DOHH2 (cell line): ENCODE measurements around the gene P3H4.

Experiments
- H3F3A ChIP-seq: fragments of 200-600 bp; sonication (generic), shearing (Covaris generic); 2 replicates; pipeline ENCODE4 v1.6.0; 2016; ENCODE audit warnings: antibody characterized with exemption, mild to moderate bottlenecking; ENCODE audit not compliant: control insufficient read depth, insufficient read depth
- H3K27ac ChIP-seq: fragments of 200-600 bp; sonication (generic); 2 replicates; pipeline ENCODE4 v1.5.1; 2014; ENCODE audit warnings: low read depth, mild to moderate bottlenecking, low read length, moderate library complexity
- H3K27me3 ChIP-seq: fragments of 200-600 bp; sonication (generic); 2 replicates; pipeline ENCODE4 v1.6.1; 2014; ENCODE audit warnings: mild to moderate bottlenecking, low read length, mixed read lengths; ENCODE audit not compliant: control insufficient read depth
- H3K36me3 ChIP-seq: fragments of 200-600 bp; sonication (generic); 2 replicates; pipeline ENCODE4 v1.6.1; 2014; ENCODE audit warnings: mild to moderate bottlenecking, low read length, moderate library complexity, mixed read lengths; ENCODE audit not compliant: control insufficient read depth
- H3K4me1 ChIP-seq: fragments of 200-600 bp; sonication (generic); 2 replicates; pipeline ENCODE4 v1.6.1; 2014; ENCODE audit warnings: mild to moderate bottlenecking, low read length, mixed read lengths; ENCODE audit not compliant: control insufficient read depth
- H3K4me2 ChIP-seq: fragments of 200-600 bp; sonication (generic); 2 replicates; pipeline ENCODE4 v1.6.0; 2014; ENCODE audit warnings: mild to moderate bottlenecking, low read length, moderate library complexity
- H3K4me3 ChIP-seq: fragments of 200-600 bp; sonication (generic); 2 replicates; pipeline ENCODE4 v1.5.1; 2014; ENCODE audit warnings: mild to moderate bottlenecking, low read length, mixed read lengths
- H3K79me2 ChIP-seq: fragments of 200-600 bp; sonication (generic); 2 replicates; pipeline ENCODE4 v1.6.1; 2014; ENCODE audit warnings: mild to moderate bottlenecking, low read length, mixed read lengths; ENCODE audit not compliant: control insufficient read depth
- H3K9me2 ChIP-seq: fragments of 200-600 bp; sonication (generic); replicated peaks from 2 replicates; pipeline ENCODE4 v1.6.1; 2014; ENCODE audit warnings: mild to moderate bottlenecking, low read length, mixed read lengths; ENCODE audit not compliant: control insufficient read depth
- H3K9me3 ChIP-seq: fragments of 200-600 bp; sonication (generic); 2 replicates; pipeline ENCODE4 v1.6.1; 2014; ENCODE audit warnings: antibody characterized with exemption, low read length, mixed read lengths; ENCODE audit not compliant: control insufficient read depth, insufficient read depth
- H4K20me1 ChIP-seq: fragments of 200-600 bp; sonication (generic); 2 replicates; pipeline ENCODE4 v1.6.0; 2014; ENCODE audit warnings: low read depth, mild to moderate bottlenecking, antibody characterized with exemption, low read length, moderate library complexity; ENCODE audit not compliant: control insufficient read depth, insufficient read depth
- EZH2phosphoT487 ChIP-seq: fragments of 200-600 bp; sonication (generic); IDR thresholded peaks from 2 replicates; pipeline ENCODE4 v1.6.1; 2017; ENCODE audit warnings: borderline replicate concordance, mild to moderate bottlenecking, antibody characterized with exemption, low read length, moderate library complexity, mixed read lengths
- TF ChIP-seq, protein P1 (sequence below): fragments of 200-600 bp; sonication (generic); IDR thresholded peaks from one replicate; pipeline ENCODE4 v1.5.1; 2014; ENCODE audit warnings: antibody characterized with exemption, mild to moderate bottlenecking, low read depth, low read length; ENCODE audit not compliant: poor library complexity, severe bottlenecking

P3H4 gene

DNA sequence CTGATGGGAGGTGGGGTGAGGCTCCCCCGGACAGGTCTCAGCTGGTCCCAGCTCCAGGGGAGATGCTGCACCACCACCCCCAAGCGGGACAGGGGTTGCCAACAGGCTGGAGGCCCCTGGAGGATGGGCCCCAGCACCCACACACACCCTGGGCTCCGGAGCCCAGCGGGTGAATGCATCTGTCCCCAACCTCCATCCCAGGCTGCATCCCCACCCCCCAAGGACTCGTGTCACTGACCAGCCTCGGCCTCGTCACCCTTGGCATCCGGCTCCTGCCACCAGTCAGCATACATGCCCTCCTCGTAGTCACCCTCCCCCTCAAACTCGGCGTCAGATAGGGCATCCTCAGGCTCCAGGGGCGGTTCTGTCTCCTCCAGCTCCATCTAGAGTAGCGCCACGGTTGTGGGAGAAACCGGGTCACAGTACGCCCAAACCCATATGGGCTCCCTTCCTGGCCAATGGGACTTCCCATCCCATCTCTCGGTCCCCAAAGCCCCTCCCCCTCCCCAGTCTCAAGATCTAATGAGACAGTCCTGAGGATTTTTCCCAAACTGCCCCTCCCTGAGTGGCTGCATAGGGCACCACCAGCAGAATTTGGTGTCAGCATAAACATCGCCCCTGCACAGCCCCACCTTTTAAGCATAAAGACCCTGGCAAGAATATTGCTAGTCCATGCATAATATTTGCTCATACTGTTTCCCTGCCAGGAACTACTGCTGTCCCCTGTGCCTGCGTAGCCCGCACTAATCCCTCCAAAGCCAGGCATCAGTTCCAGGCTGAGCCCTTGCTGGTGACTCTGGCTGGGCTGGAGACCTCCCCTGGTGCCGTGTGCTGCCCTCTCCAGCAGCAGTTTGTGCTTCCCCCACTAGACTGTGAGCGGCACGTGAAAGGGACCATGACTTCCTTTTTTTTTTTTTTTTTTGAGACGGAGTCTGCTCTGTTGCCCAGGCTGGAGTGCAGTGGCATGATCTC, 8.4 kb downstream of the P3H4 start:
- no peak for TF ChIP-seq EZH2phosphoT487
- TF ChIP-seq, protein P1, sequence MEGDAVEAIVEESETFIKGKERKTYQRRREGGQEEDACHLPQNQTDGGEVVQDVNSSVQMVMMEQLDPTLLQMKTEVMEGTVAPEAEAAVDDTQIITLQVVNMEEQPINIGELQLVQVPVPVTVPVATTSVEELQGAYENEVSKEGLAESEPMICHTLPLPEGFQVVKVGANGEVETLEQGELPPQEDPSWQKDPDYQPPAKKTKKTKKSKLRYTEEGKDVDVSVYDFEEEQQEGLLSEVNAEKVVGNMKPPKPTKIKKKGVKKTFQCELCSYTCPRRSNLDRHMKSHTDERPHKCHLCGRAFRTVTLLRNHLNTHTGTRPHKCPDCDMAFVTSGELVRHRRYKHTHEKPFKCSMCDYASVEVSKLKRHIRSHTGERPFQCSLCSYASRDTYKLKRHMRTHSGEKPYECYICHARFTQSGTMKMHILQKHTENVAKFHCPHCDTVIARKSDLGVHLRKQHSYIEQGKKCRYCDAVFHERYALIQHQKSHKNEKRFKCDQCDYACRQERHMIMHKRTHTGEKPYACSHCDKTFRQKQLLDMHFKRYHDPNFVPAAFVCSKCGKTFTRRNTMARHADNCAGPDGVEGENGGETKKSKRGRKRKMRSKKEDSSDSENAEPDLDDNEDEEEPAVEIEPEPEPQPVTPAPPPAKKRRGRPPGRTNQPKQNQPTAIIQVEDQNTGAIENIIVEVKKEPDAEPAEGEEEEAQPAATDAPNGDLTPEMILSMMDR: no peak
- Histone ChIP-seq H3F3A (no peaks in the 10 kb centered on the region), H3K36me3 (no peaks in the 10 kb centered on the region), H4K20me1 (no peaks in the 10 kb centered on the region), H3K27ac (no peak overlapping the region), H3K4me3 (peak overlapping the region; percentile 49), H3K27me3 (no peaks in the 10 kb centered on the region; the same call in 1 of the 2 replicates), H3K4me2 (peak overlapping the region; percentile 58), H3K79me2 (no peaks in the 10 kb centered on the region), H3K4me1 (peaks cover 33% of the 10 kb centered on the region), H3K9me2 (no peaks in the 10 kb centered on the region), H3K9me3 (no peaks in the 10 kb centered on the region)

DNA sequence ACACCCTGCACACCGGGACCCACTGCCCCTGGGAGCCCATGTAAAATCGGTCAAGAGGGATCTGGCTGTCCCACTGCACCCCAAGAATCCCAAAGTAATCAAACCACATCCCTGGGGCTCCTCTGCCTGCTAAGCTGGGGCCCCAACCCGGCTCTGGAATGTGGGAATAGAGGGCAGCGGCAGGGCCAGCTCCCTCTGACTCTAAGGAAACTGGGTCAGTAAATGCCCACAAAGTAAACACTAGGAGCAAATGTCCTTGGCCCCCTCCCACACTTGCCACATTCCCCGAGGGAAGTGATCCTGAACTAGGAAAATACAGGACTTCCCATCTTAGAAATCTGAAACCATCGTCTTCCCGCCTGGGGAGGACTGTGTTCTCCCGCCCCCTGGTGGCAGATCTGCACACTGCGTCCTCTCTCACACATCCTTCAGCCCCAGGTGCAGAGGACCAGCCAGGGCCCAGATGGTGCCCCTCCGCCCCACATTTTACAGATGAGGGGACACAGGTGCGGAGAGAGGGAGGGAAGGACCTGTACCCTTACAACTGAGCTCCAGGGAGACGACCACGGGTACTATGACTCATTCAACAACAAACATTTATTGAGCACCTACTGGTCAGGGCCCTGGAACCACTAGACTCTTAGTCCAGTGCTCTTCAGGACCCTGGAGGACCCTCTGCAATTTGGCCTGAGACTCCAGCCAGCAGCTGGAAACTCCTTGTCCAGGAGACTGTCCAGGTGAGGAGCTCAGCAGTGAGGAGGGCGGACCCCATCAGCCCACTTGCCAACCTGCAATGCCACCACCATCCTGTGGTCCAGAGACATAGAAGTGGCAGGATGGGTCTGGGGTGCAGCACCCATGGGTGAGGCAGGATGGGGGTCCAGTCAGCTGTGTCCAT, 10.1 kb downstream of the P3H4 start:
- H3K79me2 ChIP-seq: no peaks in the 10 kb centered on the region
- TF ChIP-seq EZH2phosphoT487: no peak
- TF ChIP-seq, protein P1: peak; percentile 98
- H3K4me2 ChIP-seq: peak overlapping the region; percentile 23
- H3K4me3 ChIP-seq: no peak overlapping the region
- peaks cover 33% of the 10 kb centered on the region for H3K4me1 ChIP-seq
- H3K27ac ChIP-seq: no peak overlapping the region
- no peaks in the 10 kb centered on the region for H4K20me1 ChIP-seq
- H3K9me3 ChIP-seq: no peaks in the 10 kb centered on the region
- H3F3A ChIP-seq: no peaks in the 10 kb centered on the region
- no peaks in the 10 kb centered on the region; the same call in 1 of the 2 replicates for H3K27me3 ChIP-seq
- H3K9me2 ChIP-seq: no peaks in the 10 kb centered on the region
- H3K36me3 ChIP-seq: no peaks in the 10 kb centered on the region

DNA sequence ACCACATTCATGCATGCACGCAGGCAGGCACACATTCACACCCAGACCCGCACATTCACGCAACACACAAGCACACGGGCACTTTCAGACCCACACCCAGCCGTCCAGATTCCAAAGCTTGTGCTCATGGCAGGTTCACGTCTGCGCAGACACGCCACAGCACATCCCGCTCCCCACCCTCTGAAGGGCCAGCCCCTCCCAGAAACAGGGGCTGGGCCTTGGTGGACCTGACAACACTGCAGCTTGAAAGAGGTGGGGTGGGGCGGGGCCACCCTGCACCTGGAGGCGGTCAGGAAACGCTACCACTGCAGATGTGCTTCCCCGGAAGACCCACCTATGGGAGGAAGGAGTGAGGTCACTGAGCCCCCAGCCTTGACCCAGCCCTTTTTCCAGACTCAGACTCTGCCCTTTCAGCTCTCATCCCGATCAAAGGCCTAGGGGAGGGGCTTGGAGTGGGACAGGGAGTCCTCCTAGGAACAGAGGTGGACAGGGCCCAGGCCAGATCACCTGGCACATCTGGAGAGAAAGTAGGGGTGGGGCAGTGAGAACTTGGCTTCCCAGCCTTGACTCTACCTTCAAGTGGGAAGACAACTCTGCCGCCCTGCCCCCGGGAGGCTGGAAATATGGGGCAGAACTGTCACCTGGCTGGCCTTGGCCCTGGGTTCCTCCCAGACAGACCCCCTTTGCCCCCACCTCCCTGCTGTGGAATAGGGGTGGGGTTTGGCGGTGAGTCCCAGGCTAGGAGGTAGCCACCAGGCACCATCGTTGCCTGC, 11.0 kb downstream of the P3H4 start:
- Histone ChIP-seq H3K4me1 (peaks cover 33% of the 10 kb centered on the region), H3K27me3 (no peaks in the 10 kb centered on the region; the same call in 1 of the 2 replicates), H3F3A (no peaks in the 10 kb centered on the region), H3K36me3 (no peaks in the 10 kb centered on the region), H3K9me2 (no peaks in the 10 kb centered on the region), H4K20me1 (no peaks in the 10 kb centered on the region), H3K27ac (no peak overlapping the region), H3K79me2 (no peaks in the 10 kb centered on the region), H3K4me3 (no peak overlapping the region), H3K4me2 (peak overlapping the region; percentile 43), H3K9me3 (no peaks in the 10 kb centered on the region)
- TF ChIP-seq, protein P1: no peak
- TF ChIP-seq EZH2phosphoT487: no peak
